Bronchial epithelial cell (primary cell): Measurements from ENCODE around the gene LONP2. TPM values are rescaled to one million over a fixed set of nuclear protein-coding genes. Genes with fewer than 3 reads are reported as not detected.

Experiments
- DNase-seq: peaks from one replicate; pipeline ENCODE4 v3.0.0-alpha.2; 2010; ENCODE audit warnings: low read depth
- FAIRE-seq: peaks from 2 replicates; lab custom pipeline; 2011; peaks lifted over from hg19 to GRCh38; lab: Jason Lieb, UNC
- H3K27me3 ChIP-seq: 2 replicates; pipeline ENCODE4 v1.5.1; 2011; ENCODE audit warnings: low read length; ENCODE audit not compliant: control insufficient read depth, insufficient read depth
- H3K36me3 ChIP-seq: 2 replicates; pipeline ENCODE4 v1.5.1; 2011; ENCODE audit warnings: low read length; ENCODE audit not compliant: control insufficient read depth, insufficient read depth
- H3K4me3 ChIP-seq: 2 replicates; pipeline ENCODE4 v1.5.1; 2011; ENCODE audit warnings: mild to moderate bottlenecking, low read depth, low read length, control low read depth
- CTCF ChIP-seq: IDR thresholded peaks from 2 replicates; pipeline ENCODE4 v1.5.1; 2011; ENCODE audit warnings: mild to moderate bottlenecking, moderate library complexity, low read length, control low read depth, inconsistent platforms; ENCODE audit not compliant: insufficient read depth, severe bottlenecking
- total RNA-seq: library from RNA; depleted of rRNA; stranded (reverse); fragments of >200 nt; gene quantifications from 2 replicates; pipeline ENCODE4 v1.2.1, GENCODE V29; 2014

The LONP2 gene
- total RNA-seq, 1 donor from 2014 or later, result 41.9 TPM

- no peaks in the 10 kb centered on the region for H3K27me3 ChIP-seq
These were observed 7.9 kb downstream of the LONP2 start for GRCh38 chr16:48252013-48252412.

GRCh38 chr16:48256579-48257177 lies 12.6 kb downstream of the LONP2 start:
- DNase-seq, result no peak
- TF ChIP-seq CTCF, result no peak
- H3K4me3 ChIP-seq, result no peak overlapping the region
- no peak for FAIRE-seq
- H3K27me3 ChIP-seq, result no peaks in the 10 kb centered on the region
- peaks cover 13% of the 10 kb centered on the region for H3K36me3 ChIP-seq

More at GRCh38 chr16:48252013-48252412, 7.9 kb downstream of the LONP2 start:
- no peak overlapping the region for H3K4me3 ChIP-seq
- no peak for DNase-seq
- no peak for FAIRE-seq
- peaks cover 8% of the 10 kb centered on the region for H3K36me3 ChIP-seq
- TF ChIP-seq CTCF, result no peak

- H3K4me3 ChIP-seq, result no peak overlapping the region
- TF ChIP-seq CTCF, result no peak
- H3K27me3 ChIP-seq, result no peaks in the 10 kb centered on the region
- no peak for DNase-seq
- FAIRE-seq, result no peak
- peaks cover 6% of the 10 kb centered on the region for H3K36me3 ChIP-seq
These were observed 17.5 kb downstream of the LONP2 start for GRCh38 chr16:48261569-48261968.

- FAIRE-seq (no peak), DNase-seq (no peak)
- peaks cover 7% of the 10 kb centered on the region for H3K36me3 ChIP-seq
- no peak for TF ChIP-seq CTCF
- H3K27me3 ChIP-seq, result no peaks in the 10 kb centered on the region
- H3K4me3 ChIP-seq, result no peak overlapping the region
These were observed 18.5 kb downstream of the LONP2 start for GRCh38 chr16:48262631-48263030.

GRCh38 chr16:48269011-48269410 lies 24.9 kb downstream of the LONP2 start:
- Histone ChIP-seq H3K36me3 (peaks cover 1% of the 10 kb centered on the region), H3K4me3 (no peak overlapping the region), H3K27me3 (no peaks in the 10 kb centered on the region)
- TF ChIP-seq CTCF, result no peak
- FAIRE-seq (no peak), DNase-seq (no peak)

GRCh38 chr16:48271728-48272127 lies 27.6 kb downstream of the LONP2 start:
- H3K4me3 ChIP-seq, result no peak overlapping the region
- no peak for TF ChIP-seq CTCF
- H3K27me3 ChIP-seq, result no peaks in the 10 kb centered on the region
- peaks cover 1% of the 10 kb centered on the region for H3K36me3 ChIP-seq
- no peak for DNase-seq
- no peak for FAIRE-seq
